Smooth muscle cell (in vitro differentiated cells): ENCODE results near the gene ATXN2. TPM values are rescaled to one million over a fixed set of nuclear protein-coding genes. Genes with fewer than 3 reads are reported as not detected.
A peak's percentile ranks its signal among the peaks of the same experiment; 100 is the strongest.

Experiments used
- DNase-seq: peaks from one replicate; lab custom pipeline; 2025; ENCODE audit not compliant: unreplicated experiment; lab: John Stamatoyannopoulos, UW
- H2AFZ ChIP-seq: fragments of 200-600 bp; sonication (generic); 2 replicates; pipeline ENCODE4 v1.6.0; 2016; ENCODE audit warnings: antibody characterized with exemption, low read depth, mild to moderate bottlenecking
- H3F3A ChIP-seq: fragments of 200-600 bp; sonication (generic); 2 replicates; pipeline ENCODE4 v1.6.0; 2017; ENCODE audit warnings: antibody characterized with exemption, low read depth
- H3K27ac ChIP-seq: fragments of 200-600 bp; sonication (generic); 2 replicates; pipeline ENCODE4 v1.5.1; 2016; ENCODE audit warnings: low read depth, mild to moderate bottlenecking
- H3K27me3 ChIP-seq: fragments of 200-600 bp; sonication (generic); 2 replicates; pipeline ENCODE4 v1.6.1; 2016; ENCODE audit warnings: low read depth, mild to moderate bottlenecking
- H3K36me3 ChIP-seq: fragments of 200-600 bp; sonication (generic); 2 replicates; pipeline ENCODE4 v1.5.1; 2016; ENCODE audit warnings: low read depth
- H3K4me1 ChIP-seq: fragments of 200-600 bp; sonication (generic); 2 replicates; pipeline ENCODE4 v1.5.1; 2016; ENCODE audit warnings: low read depth
- H3K4me2 ChIP-seq: fragments of 200-600 bp; sonication (generic); 2 replicates; pipeline ENCODE4 v1.6.0; 2016; ENCODE audit warnings: mild to moderate bottlenecking
- H3K4me3 ChIP-seq: fragments of 200-600 bp; sonication (generic); 2 replicates; pipeline ENCODE4 v1.5.1; 2016; ENCODE audit warnings: mild to moderate bottlenecking
- H3K79me2 ChIP-seq: fragments of 200-600 bp; sonication (generic); 2 replicates; pipeline ENCODE4 v1.6.0; 2016; ENCODE audit warnings: low read depth, mild to moderate bottlenecking
- H3K9ac ChIP-seq: fragments of 200-600 bp; sonication (generic); 2 replicates; pipeline ENCODE4 v1.6.0; 2016; ENCODE audit warnings: low read depth
- H3K9me3 ChIP-seq: fragments of 200-600 bp; sonication (generic); replicated peaks from 2 replicates; pipeline ENCODE4 v1.5.1; 2016; ENCODE audit warnings: low read depth
- H4K20me1 ChIP-seq: fragments of 200-600 bp; sonication (generic); 2 replicates; pipeline ENCODE4 v1.6.0; 2016; ENCODE audit warnings: low read depth
- CTCF ChIP-seq: fragments of 200-600 bp; sonication (generic); IDR thresholded peaks from 2 replicates; pipeline ENCODE4 v1.5.1; 2017; ENCODE audit warnings: borderline replicate concordance, mild to moderate bottlenecking, antibody characterized with exemption; ENCODE audit not compliant: insufficient read depth, poor library complexity, severe bottlenecking
- WGBS: methylation state at CpG from one replicate; pipeline ENCODE4 v1.1.7; 2016; ENCODE audit warnings: low lambda C conversion rate; 5-methylcytosine and 5-hydroxymethylcytosine counted together
- polyA plus RNA-seq: library from polyadenylated mRNA; unstranded; fragments of >200 nt; fragmentation: Nextera tagmentation; extraction: Ambion mirVana; gene quantifications from 2 replicates; pipeline ENCODE4 v1.2.1, GENCODE V29; 2016
- total RNA-seq: library from RNA; depleted of rRNA; stranded (reverse); fragments of >200 nt; gene quantifications from 2 replicates; pipeline ENCODE4 v1.2.3, GENCODE V29; 2014

The ATXN2 gene
- total and polyA plus RNA-seq, 2 experiments from 2014 or later = 29.3 to 39.6 TPM

GRCh38 chr12:111578276-111578970 lies 20.7 kb downstream of the ATXN2 start:
- H3K9me3 ChIP-seq = no peaks in the 10 kb centered on the region
- WGBS = 52% methylated on average over 4 of the region's 4 CpGs
- H3K4me1 ChIP-seq = no peaks in the 10 kb centered on the region
- H3K27me3 ChIP-seq = no peaks in the 10 kb centered on the region
- no peak for TF ChIP-seq CTCF
- peak overlapping the region; percentile 19 for H3K4me2 ChIP-seq
- H4K20me1 ChIP-seq = peaks cover 98% of the 10 kb centered on the region
- H2AFZ ChIP-seq = no peak overlapping the region
- H3K27ac ChIP-seq = peak overlapping the region; percentile 76
- no peaks in the 10 kb centered on the region for H3K36me3 ChIP-seq
- H3K4me3 ChIP-seq = no peak overlapping the region
- peaks cover 96% of the 10 kb centered on the region for H3K79me2 ChIP-seq
- no peak for DNase-seq
- H3F3A ChIP-seq = peaks cover 3% of the 10 kb centered on the region
- no peak overlapping the region for H3K9ac ChIP-seq

GRCh38 chr12:111574797-111575443 lies 24.2 kb downstream of the ATXN2 start:
- no peaks in the 10 kb centered on the region for H3K36me3 ChIP-seq
- H3K4me1 ChIP-seq = peaks cover 12% of the 10 kb centered on the region
- H3K9me3 ChIP-seq = no peaks in the 10 kb centered on the region
- H3F3A ChIP-seq = peaks cover 3% of the 10 kb centered on the region
- no peak for DNase-seq
- H4K20me1 ChIP-seq = peaks cover 97% of the 10 kb centered on the region
- no peak overlapping the region for H3K9ac ChIP-seq
- no peak overlapping the region for H3K4me2 ChIP-seq
- H3K79me2 ChIP-seq = peaks cover 92% of the 10 kb centered on the region
- peak overlapping the region; percentile 4 for H3K27ac ChIP-seq
- H3K27me3 ChIP-seq = no peaks in the 10 kb centered on the region
- no peak for TF ChIP-seq CTCF
- no peak overlapping the region for H2AFZ ChIP-seq
- H3K4me3 ChIP-seq = no peak overlapping the region
- 67% methylated on average over 7 of the region's 7 CpGs for WGBS

- Histone ChIP-seq H3K4me3 (no peak overlapping the region), H3K4me1 (peaks cover 15% of the 10 kb centered on the region), H3K4me2 (no peak overlapping the region), H3K27me3 (no peaks in the 10 kb centered on the region), H4K20me1 (peaks cover 97% of the 10 kb centered on the region), H3K9ac (no peak overlapping the region), H3K27ac (no peak overlapping the region), H3K36me3 (no peaks in the 10 kb centered on the region), H2AFZ (no peak overlapping the region), H3F3A (peaks cover 3% of the 10 kb centered on the region), H3K9me3 (no peaks in the 10 kb centered on the region), H3K79me2 (peaks cover 92% of the 10 kb centered on the region)
- TF ChIP-seq CTCF = no peak
- 89% methylated on average over 1 of the region's 1 CpG for WGBS
- DNase-seq = no peak
Measured at GRCh38 chr12:111573476-111573875, 25.6 kb downstream of the ATXN2 start.
